ENCODE measurements around the gene NOC4L.

GRCh38 chr12:132125736-132126135 is 18.5 kb upstream of the NOC4L start:
- TF ChIP-seq CTCF (IDR thresholded peaks at IDR 0.05; ENCODE audit: extremely low read depth in 1 of 2, insufficient read depth in 1 of 2, low read depth in 1 of 2, low read length in 2 of 2) (no peak), FOS (IDR thresholded peaks at IDR 0.05; ENCODE audit: borderline replicate concordance, insufficient read depth, low read length) (no peak), POLR2AphosphoS5 (IDR thresholded peaks at IDR 0.05; ENCODE audit: insufficient read depth, low read depth, low read length) (no peak), EZH2 (IDR thresholded peaks at IDR 0.05; ENCODE audit: borderline replicate concordance, low read depth, low read length, severe bottlenecking) (no peak), POLR2A (IDR thresholded peaks at IDR 0.05; ENCODE audit: low read depth, low read length) (no peak), MAX (IDR thresholded peaks at IDR 0.05; ENCODE audit: insufficient read depth, insufficient read length) (no peak), GATA2 (IDR thresholded peaks at IDR 0.05; ENCODE audit: insufficient read depth, insufficient read length, low read depth, low read length) (no peak)
